ENCODE data around the gene DCTN4. TPM values are rescaled to one million over a fixed set of nuclear protein-coding genes. Genes with fewer than 3 reads are reported as not detected.

The DCTN4 gene
- total and polyA plus RNA-seq, 2 experiments from 2014 or later: 15.4 to 41.8 TPM

DNA sequence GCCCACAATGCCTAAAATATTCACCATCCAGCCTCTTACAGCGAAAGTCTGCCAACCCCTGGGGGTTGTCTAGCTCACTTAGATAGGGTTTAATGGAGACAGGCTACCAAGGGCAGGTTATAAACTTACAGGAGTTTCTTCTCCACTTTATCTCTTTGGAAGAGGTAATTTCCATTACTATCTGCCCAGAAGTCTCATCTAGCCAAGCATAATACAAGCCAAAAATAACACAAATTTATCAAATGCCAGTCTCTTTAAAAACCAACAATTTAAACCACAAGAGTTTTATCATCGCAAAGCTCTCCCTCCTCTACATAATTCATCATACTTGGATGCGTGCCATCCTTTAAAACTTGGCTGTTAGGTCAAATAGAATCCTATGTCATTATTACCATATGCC lies 64.2 kb downstream of the DCTN4 start (continued):
- no peak for TF ChIP-seq STAT1 (IDR thresholded peaks at IDR 0.05; ENCODE audit: unreplicated experiment)
- no peak for TF ChIP-seq POLR2AphosphoS5 (IDR thresholded peaks at IDR 0.05; ENCODE audit: low read depth)
- no peak for TF ChIP-seq NANOG (IDR thresholded peaks at IDR 0.05; ENCODE audit: borderline replicate concordance)
- no peak for TF ChIP-seq EZH2phosphoT487 (IDR thresholded peaks at IDR 0.05; ENCODE audit: unreplicated experiment)
- TF ChIP-seq ZNF114 (CRISPR knock-in tag; IDR thresholded peaks at IDR 0.05): no peak
- no peak for TF ChIP-seq CTCF (conservative IDR thresholded peaks at IDR 0.05; ENCODE audit: low read depth in 2 of 2)

- peaks cover 65% of the 10 kb centered on the region for H3K36me3 Mint-ChIP-seq (ENCODE audit: low read depth)
- no peak overlapping the region for H3K27ac Mint-ChIP-seq
- H3K4me1 Mint-ChIP-seq: peaks cover 7% of the 10 kb centered on the region; the same call in 2 of the 3 replicates
- no peaks in the 10 kb centered on the region for H3F3A ChIP-seq (replicated peaks; ENCODE audit: low read depth)
- ATAC-seq (no peak), DNase-seq (ENCODE audit: low spot score) (no peak)
- H3K27me3 ChIP-seq (ENCODE audit: insufficient read depth): no peaks in the 10 kb centered on the region
- H3K9me3 Mint-ChIP-seq: no peaks in the 10 kb centered on the region
- H4K20me1 ChIP-seq (replicated peaks; ENCODE audit: insufficient read depth): no peaks in the 10 kb centered on the region
- H3K4me3 Mint-ChIP-seq: no peak overlapping the region
- H3K4me2 ChIP-seq: no peak overlapping the region
- no peak overlapping the region for H2AFZ ChIP-seq
- H3K9me2 ChIP-seq (ENCODE audit: insufficient read depth): no peaks in the 10 kb centered on the region
- H3K79me2 ChIP-seq (replicated peaks; ENCODE audit: insufficient read depth): no peaks in the 10 kb centered on the region
- H3K4me1 ChIP-seq (ENCODE audit: insufficient read depth): no peaks in the 10 kb centered on the region
- H3K4me3 ChIP-seq: no peak overlapping the region
- no peaks in the 10 kb centered on the region for H3K27me3 Mint-ChIP-seq (ENCODE audit: insufficient read depth, low read depth, poor library complexity)
- H3K36me3 ChIP-seq (ENCODE audit: insufficient read depth): peaks cover 57% of the 10 kb centered on the region
- peak overlapping the region; percentile 19; the same call in 1 of the 2 replicates for H3K27ac ChIP-seq (ENCODE audit: low read depth)
- TF ChIP-seq CREB1 (CRISPR knock-in tag; IDR thresholded peaks at IDR 0.05; ENCODE audit: low read depth) (no peak), ETS1 (IDR thresholded peaks at IDR 0.05) (no peak), ZNF331 (CRISPR knock-in tag; IDR thresholded peaks at IDR 0.05; ENCODE audit: low read depth) (no peak), JUNB (IDR thresholded peaks at IDR 0.05; ENCODE audit: unreplicated experiment) (no peak), CTCF (conservative IDR thresholded peaks at IDR 0.05; ENCODE audit: low read depth in 2 of 2) (no peak), EZH2phosphoT487 (IDR thresholded peaks at IDR 0.05; ENCODE audit: unreplicated experiment) (no peak), EZH2 (IDR thresholded peaks at IDR 0.05; ENCODE audit: low read depth, unreplicated experiment) (no peak), ZNF114 (CRISPR knock-in tag; IDR thresholded peaks at IDR 0.05) (no peak), POLR2AphosphoS5 (IDR thresholded peaks at IDR 0.05; ENCODE audit: low read depth) (no peak), STAT1 (IDR thresholded peaks at IDR 0.05; ENCODE audit: unreplicated experiment) (no peak)
- TF ChIP-seq, protein P1, sequence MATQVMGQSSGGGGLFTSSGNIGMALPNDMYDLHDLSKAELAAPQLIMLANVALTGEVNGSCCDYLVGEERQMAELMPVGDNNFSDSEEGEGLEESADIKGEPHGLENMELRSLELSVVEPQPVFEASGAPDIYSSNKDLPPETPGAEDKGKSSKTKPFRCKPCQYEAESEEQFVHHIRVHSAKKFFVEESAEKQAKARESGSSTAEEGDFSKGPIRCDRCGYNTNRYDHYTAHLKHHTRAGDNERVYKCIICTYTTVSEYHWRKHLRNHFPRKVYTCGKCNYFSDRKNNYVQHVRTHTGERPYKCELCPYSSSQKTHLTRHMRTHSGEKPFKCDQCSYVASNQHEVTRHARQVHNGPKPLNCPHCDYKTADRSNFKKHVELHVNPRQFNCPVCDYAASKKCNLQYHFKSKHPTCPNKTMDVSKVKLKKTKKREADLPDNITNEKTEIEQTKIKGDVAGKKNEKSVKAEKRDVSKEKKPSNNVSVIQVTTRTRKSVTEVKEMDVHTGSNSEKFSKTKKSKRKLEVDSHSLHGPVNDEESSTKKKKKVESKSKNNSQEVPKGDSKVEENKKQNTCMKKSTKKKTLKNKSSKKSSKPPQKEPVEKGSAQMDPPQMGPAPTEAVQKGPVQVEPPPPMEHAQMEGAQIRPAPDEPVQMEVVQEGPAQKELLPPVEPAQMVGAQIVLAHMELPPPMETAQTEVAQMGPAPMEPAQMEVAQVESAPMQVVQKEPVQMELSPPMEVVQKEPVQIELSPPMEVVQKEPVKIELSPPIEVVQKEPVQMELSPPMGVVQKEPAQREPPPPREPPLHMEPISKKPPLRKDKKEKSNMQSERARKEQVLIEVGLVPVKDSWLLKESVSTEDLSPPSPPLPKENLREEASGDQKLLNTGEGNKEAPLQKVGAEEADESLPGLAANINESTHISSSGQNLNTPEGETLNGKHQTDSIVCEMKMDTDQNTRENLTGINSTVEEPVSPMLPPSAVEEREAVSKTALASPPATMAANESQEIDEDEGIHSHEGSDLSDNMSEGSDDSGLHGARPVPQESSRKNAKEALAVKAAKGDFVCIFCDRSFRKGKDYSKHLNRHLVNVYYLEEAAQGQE (IDR thresholded peaks at IDR 0.05; ENCODE audit: unreplicated experiment): no peak
These were observed 66.5 kb downstream of the DCTN4 start for GRCh38 chr5:150692276-150692675.
